Measurements from ENCODE around the gene C4orf46.

GRCh38 chr4:158682066-158682465, 10.4 kb upstream of the C4orf46 start:
- TF ChIP-seq CTCF (IDR thresholded peaks at IDR 0.05; ENCODE audit: low read depth, low read length) (no peak), POLR2A (IDR thresholded peaks at IDR 0.05; ENCODE audit: extremely low read depth, insufficient read length) (no peak), MAX (IDR thresholded peaks at IDR 0.05; ENCODE audit: low read depth, low read length) (no peak), MYC (IDR thresholded peaks at IDR 0.05; ENCODE audit: low read depth, low read length) (no peak)

Data from NB4 (cell line).